ENCODE results near the gene PHYHIPL.

The PHYHIPL gene

DNA sequence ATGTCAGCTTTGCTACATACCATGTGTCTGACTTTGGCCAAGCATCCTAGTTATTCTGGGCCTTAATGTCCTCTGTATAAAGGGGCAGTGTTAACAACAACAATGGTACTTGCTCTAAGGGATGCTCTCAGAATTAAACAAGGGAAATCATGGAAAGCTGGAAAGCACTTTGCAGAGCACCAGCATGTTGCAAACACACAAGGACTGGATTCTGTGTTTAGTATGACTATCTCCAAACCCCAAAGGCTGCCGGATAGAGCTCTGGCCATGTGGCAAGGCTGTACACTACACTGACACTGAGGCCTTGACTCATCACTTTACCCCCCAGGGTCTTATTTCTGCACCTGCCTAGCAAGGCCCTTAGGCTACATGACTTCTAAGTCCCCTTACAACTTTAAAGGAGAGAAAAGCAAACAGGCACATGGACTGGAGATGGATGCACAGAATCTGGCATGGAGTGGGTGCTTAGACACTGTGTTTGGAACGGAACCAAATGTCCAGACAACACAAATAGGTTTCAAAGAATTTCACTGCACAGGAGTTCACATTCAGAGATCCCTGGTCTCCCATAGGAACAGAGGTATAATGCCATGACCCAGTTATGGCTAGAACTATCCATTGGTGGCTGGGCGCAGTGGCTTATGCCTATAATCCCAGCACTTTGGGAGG lies 111.3 kb downstream of the PHYHIPL start:
- DNase-seq (ENCODE audit: insufficient read length, low spot score), result no peak
- FAIRE-seq, result no peak

DNA sequence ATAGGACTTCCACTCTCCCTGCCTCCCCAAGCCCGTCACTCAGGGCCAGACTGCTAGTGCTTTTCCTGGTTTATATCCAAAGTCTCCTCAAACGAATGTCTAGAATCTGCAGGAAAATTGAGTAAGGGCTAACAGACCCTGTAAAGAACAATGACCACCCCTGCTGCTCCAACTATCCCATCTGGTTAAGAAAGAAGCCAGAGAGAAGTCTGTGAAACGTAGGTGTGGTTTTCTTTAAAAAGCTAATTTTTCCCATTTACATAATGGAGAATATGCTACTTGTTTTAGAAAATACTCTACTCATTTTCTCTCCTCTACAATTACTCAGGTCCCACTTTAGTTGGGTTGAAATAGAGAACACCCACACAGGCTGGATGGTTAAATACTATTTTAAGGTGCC lies 113.4 kb downstream of the PHYHIPL start:
- DNase-seq (ENCODE audit: insufficient read length, low spot score) (no peak), FAIRE-seq (no peak)

DNA sequence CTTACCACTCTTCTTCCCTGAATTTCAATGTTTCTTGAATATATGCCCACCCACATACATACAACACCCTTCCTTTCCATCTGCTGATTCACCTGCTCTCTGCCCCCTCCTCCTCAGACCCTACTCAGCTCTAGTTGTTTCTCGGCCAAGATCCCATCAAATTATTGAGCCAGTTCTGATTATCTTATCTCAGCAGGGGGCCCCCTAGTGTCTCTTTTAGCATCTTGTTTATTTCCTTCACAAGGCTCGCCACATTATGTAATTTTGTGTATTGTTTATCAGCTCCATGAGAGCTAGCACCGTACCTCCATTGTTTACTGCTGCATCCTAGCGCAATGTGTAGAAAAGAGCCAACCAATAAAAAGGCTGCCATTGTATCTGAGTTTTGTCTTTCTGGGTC lies 114.0 kb downstream of the PHYHIPL start:
- no peak for DNase-seq (ENCODE audit: insufficient read length, low spot score)
- no peak for FAIRE-seq
